ENCODE results near the gene SLC29A1. TPM values are rescaled to one million over a fixed set of nuclear protein-coding genes. Genes with fewer than 3 reads are reported as not detected.

Gene SLC29A1
- total RNA-seq, 5 donors from 2014 or later (not counting 1 experiment from before 2014, with no cell fraction given) = 1.3 to 8.0 (median 3.4) TPM

DNA sequence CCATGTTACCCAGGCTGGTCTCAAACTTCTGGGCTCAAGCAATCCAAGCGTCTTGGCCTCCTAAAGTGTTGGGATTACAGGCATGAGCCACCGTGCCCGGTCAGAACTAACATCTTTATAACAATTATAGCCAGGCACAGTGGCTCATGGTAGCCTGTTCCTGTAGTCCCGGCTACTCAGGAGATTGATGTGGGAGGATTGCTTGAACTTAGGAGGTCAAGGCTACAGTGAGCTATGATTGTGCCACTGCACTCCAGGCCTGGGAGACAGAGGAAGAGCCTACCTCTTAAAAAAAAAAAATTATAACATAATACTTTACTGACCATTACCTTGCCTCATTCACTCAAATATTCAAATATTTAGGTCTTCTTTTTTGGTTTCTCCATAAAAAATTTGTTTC is 23.5 kb upstream of the SLC29A1 start:
- H3K27ac Mint-ChIP-seq = no peak overlapping the region
- H3K27me3 ChIP-seq (replicated peaks in 1 of 2; ENCODE audit: control insufficient read depth in 2 of 2, extremely low read depth in 1 of 2, insufficient read depth in 2 of 2, low read length in 1 of 2) = peaks cover 0 to 30% of the 10 kb centered on the region in 2 experiments
- H3K36me3 Mint-ChIP-seq = no peaks in the 10 kb centered on the region
- H3K36me3 ChIP-seq (ENCODE audit: control insufficient read depth in 2 of 2, extremely low read depth in 1 of 2, insufficient read depth in 1 of 2, low read length in 1 of 2) = no peaks in the 10 kb centered on the region
- ATAC-seq (replicated peaks in 1 of 4) (no peak), DNase-seq (no peak)
- no peak overlapping the region for H3K4me3 ChIP-seq (ENCODE audit: control insufficient read depth in 1 of 2, extremely low read depth in 1 of 2, low read length in 1 of 2)
- H3K9me3 ChIP-seq = no peaks in the 10 kb centered on the region
- H3K27me3 Mint-ChIP-seq = peaks cover 4% of the 10 kb centered on the region in 2 donors
- no CpG with 5 or more reads among the region's 4 CpGs for WGBS (ENCODE audit: insufficient coverage)
- H3K4me1 Mint-ChIP-seq = no peaks in the 10 kb centered on the region
- H3K4me1 ChIP-seq (ENCODE audit: control insufficient read depth in 1 of 2, extremely low read depth in 1 of 2, insufficient read depth in 2 of 2, low read length in 2 of 2) = no peaks in the 10 kb centered on the region
- no peak overlapping the region for H3K27ac ChIP-seq (ENCODE audit: low read length)
- H3K4me3 Mint-ChIP-seq = no peak overlapping the region
- ChIA-PET POLR2A (no interaction called here), CTCF (no interaction called here)
- H3K9me3 Mint-ChIP-seq = no peaks in the 10 kb centered on the region

GRCh38 chr6:44201200-44201599 is 22.2 kb upstream of the SLC29A1 start:
- WGBS (ENCODE audit: insufficient coverage) = 81% methylated on average over 3 of the region's 3 CpGs
- Mint-ChIP-seq H3K4me1 (no peaks in the 10 kb centered on the region), H3K9me3 (no peaks in the 10 kb centered on the region), H3K36me3 (no peaks in the 10 kb centered on the region), H3K27ac (no peak overlapping the region), H3K4me3 (no peak overlapping the region), H3K27me3 (peaks cover 0 to 4% of the 10 kb centered on the region in 2 donors)
- ChIA-PET CTCF (no interaction called here), POLR2A (no interaction called here)
- H3K27ac ChIP-seq (ENCODE audit: low read length) = no peak overlapping the region
- H3K9me3 ChIP-seq = no peaks in the 10 kb centered on the region
- no peaks in the 10 kb centered on the region for H3K4me1 ChIP-seq (ENCODE audit: control insufficient read depth in 1 of 2, extremely low read depth in 1 of 2, insufficient read depth in 2 of 2, low read length in 2 of 2)
- no peaks in the 10 kb centered on the region for H3K36me3 ChIP-seq (ENCODE audit: control insufficient read depth in 2 of 2, extremely low read depth in 1 of 2, insufficient read depth in 1 of 2, low read length in 1 of 2)
- H3K4me3 ChIP-seq (ENCODE audit: control insufficient read depth in 1 of 2, extremely low read depth in 1 of 2, low read length in 1 of 2) = no peak overlapping the region
- H3K27me3 ChIP-seq (replicated peaks in 1 of 2; ENCODE audit: control insufficient read depth in 2 of 2, extremely low read depth in 1 of 2, insufficient read depth in 2 of 2, low read length in 1 of 2) = peaks cover 0 to 28% of the 10 kb centered on the region in 2 experiments
- ATAC-seq (replicated peaks in 1 of 4) (no peak), DNase-seq (no peak)

DNA sequence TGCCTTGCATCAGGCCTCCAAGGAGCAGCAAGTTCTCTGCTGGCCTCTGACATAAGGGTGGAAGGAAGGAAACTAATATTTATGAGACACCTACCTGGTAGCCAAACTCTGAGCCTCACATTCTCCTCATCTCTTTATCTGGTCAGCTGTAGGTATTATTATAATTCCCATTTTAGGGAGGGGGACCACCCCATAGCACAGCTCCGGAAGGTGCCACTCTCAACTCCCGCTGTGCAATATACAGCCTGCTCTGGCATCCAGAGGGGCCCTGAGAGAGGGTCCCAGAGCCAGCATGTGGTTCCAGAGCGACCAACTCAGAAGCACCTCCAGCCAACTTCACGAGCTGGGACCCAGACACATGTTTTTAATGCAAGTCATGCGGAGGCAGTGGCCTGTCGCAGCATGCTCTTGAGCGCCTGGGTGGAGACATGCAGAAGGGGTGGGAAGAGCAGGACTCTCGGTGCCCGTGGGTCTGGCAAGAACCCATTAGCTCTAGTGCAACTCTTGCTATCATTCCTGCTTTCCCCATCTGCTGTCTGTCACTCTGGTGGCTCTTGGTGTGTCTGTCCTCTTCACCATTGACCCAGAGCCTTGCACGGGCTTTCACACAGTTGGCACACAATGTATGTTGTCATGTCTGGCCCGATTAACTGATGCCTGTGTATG is 21.6 kb upstream of the SLC29A1 start:
- Histone ChIP-seq H3K27ac (ENCODE audit: low read length) (no peak overlapping the region), H3K27me3 (replicated peaks in 1 of 2; ENCODE audit: control insufficient read depth in 2 of 2, extremely low read depth in 1 of 2, insufficient read depth in 2 of 2, low read length in 1 of 2) (peaks cover 0 to 28% of the 10 kb centered on the region in 2 experiments), H3K4me3 (ENCODE audit: control insufficient read depth in 1 of 2, extremely low read depth in 1 of 2, low read length in 1 of 2) (no peak overlapping the region), H3K36me3 (ENCODE audit: control insufficient read depth in 2 of 2, extremely low read depth in 1 of 2, insufficient read depth in 1 of 2, low read length in 1 of 2) (no peaks in the 10 kb centered on the region), H3K4me1 (ENCODE audit: control insufficient read depth in 1 of 2, extremely low read depth in 1 of 2, insufficient read depth in 2 of 2, low read length in 2 of 2) (no peaks in the 10 kb centered on the region), H3K9me3 (no peaks in the 10 kb centered on the region)
- H3K27ac Mint-ChIP-seq = no peak overlapping the region
- POLR2A ChIA-PET = no interaction called here
- ATAC-seq (replicated peaks in 1 of 4) = no peak
- no peaks in the 10 kb centered on the region for H3K36me3 Mint-ChIP-seq
- CTCF ChIA-PET = no interaction called here
- no peaks in the 10 kb centered on the region for H3K4me1 Mint-ChIP-seq
- 84% methylated on average over 11 of the region's 11 CpGs for WGBS (ENCODE audit: insufficient coverage)
- DNase-seq = no peak
- H3K27me3 Mint-ChIP-seq = peaks cover 0 to 4% of the 10 kb centered on the region in 2 donors
- H3K4me3 Mint-ChIP-seq = no peak overlapping the region
- no peaks in the 10 kb centered on the region for H3K9me3 Mint-ChIP-seq

- H3K36me3 Mint-ChIP-seq = no peaks in the 10 kb centered on the region
- no peaks in the 10 kb centered on the region for H3K4me1 Mint-ChIP-seq
- no peaks in the 10 kb centered on the region for H3K36me3 ChIP-seq (ENCODE audit: control insufficient read depth in 2 of 2, extremely low read depth in 1 of 2, insufficient read depth in 1 of 2, low read length in 1 of 2)
- H3K27ac ChIP-seq (ENCODE audit: low read length) = no peak overlapping the region
- no peaks in the 10 kb centered on the region for H3K9me3 ChIP-seq
- no peak overlapping the region for H3K4me3 ChIP-seq (ENCODE audit: control insufficient read depth in 1 of 2, extremely low read depth in 1 of 2, low read length in 1 of 2)
- no peak overlapping the region for H3K27ac Mint-ChIP-seq
- no peak for ATAC-seq (replicated peaks in 1 of 4)
- no peak overlapping the region for H3K4me3 Mint-ChIP-seq
- no peaks in the 10 kb centered on the region for H3K9me3 Mint-ChIP-seq
- H3K4me1 ChIP-seq (ENCODE audit: control insufficient read depth in 1 of 2, extremely low read depth in 1 of 2, insufficient read depth in 2 of 2, low read length in 2 of 2) = no peaks in the 10 kb centered on the region
- ChIA-PET CTCF (interaction anchor here in 1 of 2 donors (0.6 kb wide), 1 partner anchor 40 kb away, joined by 4 read pairs; no protein-coding TSS in a partner anchor), POLR2A (no interaction called here)
- WGBS (ENCODE audit: insufficient coverage) = 97% methylated on average over 3 of the region's 4 CpGs
- H3K27me3 ChIP-seq (replicated peaks in 1 of 2; ENCODE audit: control insufficient read depth in 2 of 2, extremely low read depth in 1 of 2, insufficient read depth in 2 of 2, low read length in 1 of 2) = peaks cover 0 to 28% of the 10 kb centered on the region in 2 experiments
- no peak for DNase-seq
- peaks cover 0 to 4% of the 10 kb centered on the region in 2 donors for H3K27me3 Mint-ChIP-seq
These were observed 20.9 kb upstream of the SLC29A1 start for GRCh38 chr6:44202332-44202971.

DNA sequence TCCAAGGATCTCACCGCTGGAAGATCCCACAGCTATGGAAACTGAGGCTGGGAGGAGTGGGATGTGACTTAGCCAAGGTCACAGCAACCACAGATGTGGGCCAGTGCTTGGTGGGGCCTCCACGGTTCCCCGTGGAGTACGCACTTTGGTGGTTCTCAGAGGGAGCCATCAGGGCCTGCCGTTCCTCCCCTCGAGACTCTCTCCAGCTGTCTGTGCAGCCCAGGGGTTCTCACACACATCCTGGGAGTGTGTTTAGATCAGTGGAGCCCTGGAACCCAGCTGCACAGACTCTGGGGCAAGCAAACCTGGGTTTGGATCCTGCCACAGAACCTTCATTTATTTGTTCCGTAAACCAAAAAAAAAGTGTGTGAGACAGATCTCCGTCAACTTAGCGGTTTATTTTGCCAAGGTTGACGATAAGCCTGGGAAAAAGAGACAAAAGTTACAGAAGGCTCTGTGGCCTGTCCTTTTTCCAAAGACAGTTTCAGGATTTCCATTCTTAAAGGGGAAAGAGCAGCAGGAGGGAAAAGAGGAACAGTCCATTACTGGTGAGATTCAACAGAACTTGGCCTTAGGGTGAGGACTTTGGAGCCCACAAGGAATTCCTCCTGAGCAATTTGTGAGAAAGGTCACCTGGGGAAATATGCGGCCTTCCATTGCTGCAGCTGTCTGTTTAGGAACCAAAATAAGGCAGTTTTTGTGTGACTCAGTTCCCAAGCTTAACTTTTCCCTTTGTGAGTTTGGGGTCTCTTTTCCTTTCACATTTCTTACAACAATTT is 20.2 kb upstream of the SLC29A1 start:
- Mint-ChIP-seq H3K4me1 (no peaks in the 10 kb centered on the region), H3K27ac (no peak overlapping the region), H3K9me3 (no peaks in the 10 kb centered on the region), H3K4me3 (no peak overlapping the region), H3K27me3 (peaks cover 0 to 4% of the 10 kb centered on the region in 2 donors), H3K36me3 (no peaks in the 10 kb centered on the region)
- Histone ChIP-seq H3K27me3 (replicated peaks in 1 of 2; ENCODE audit: control insufficient read depth in 2 of 2, extremely low read depth in 1 of 2, insufficient read depth in 2 of 2, low read length in 1 of 2) (peaks cover 0 to 28% of the 10 kb centered on the region in 2 experiments), H3K36me3 (ENCODE audit: control insufficient read depth in 2 of 2, extremely low read depth in 1 of 2, insufficient read depth in 1 of 2, low read length in 1 of 2) (no peaks in the 10 kb centered on the region), H3K9me3 (no peaks in the 10 kb centered on the region), H3K27ac (ENCODE audit: low read length) (no peak overlapping the region), H3K4me3 (ENCODE audit: control insufficient read depth in 1 of 2, extremely low read depth in 1 of 2, low read length in 1 of 2) (no peak overlapping the region), H3K4me1 (ENCODE audit: control insufficient read depth in 1 of 2, extremely low read depth in 1 of 2, insufficient read depth in 2 of 2, low read length in 2 of 2) (no peaks in the 10 kb centered on the region)
- WGBS (ENCODE audit: insufficient coverage) = 91% methylated on average over 8 of the region's 11 CpGs
- DNase-seq (no peak), ATAC-seq (replicated peaks in 1 of 4) (no peak)
- ChIA-PET CTCF (interaction anchor here in 1 of 2 donors (0.6 kb wide), 1 partner anchor 41 kb away, joined by 4 read pairs; no protein-coding TSS in a partner anchor), POLR2A (no interaction called here)

DNA sequence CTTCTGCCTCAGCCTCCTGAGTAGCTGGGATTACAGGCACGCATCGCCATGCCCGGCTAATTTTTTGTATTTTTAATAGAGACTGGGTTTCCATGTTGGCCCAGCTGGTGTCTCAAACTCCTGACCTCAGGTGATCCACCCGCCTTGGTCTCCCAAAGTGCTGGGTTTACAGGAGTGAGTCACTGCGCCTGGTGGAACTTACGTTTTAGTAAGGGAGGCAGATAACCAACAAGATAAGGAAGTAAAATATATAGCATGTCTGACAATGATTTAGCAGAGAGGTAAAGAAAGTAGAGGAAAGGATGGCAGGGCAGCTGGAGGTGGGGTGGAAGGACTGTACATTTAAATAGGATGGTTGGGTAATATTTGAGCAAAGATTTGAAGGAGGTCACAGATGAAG is 19.4 kb upstream of the SLC29A1 start:
- no peak overlapping the region for H3K27ac Mint-ChIP-seq
- Histone ChIP-seq H3K36me3 (ENCODE audit: control insufficient read depth in 2 of 2, extremely low read depth in 1 of 2, insufficient read depth in 1 of 2, low read length in 1 of 2) (no peaks in the 10 kb centered on the region), H3K27ac (ENCODE audit: low read length) (no peak overlapping the region), H3K4me3 (ENCODE audit: control insufficient read depth in 1 of 2, extremely low read depth in 1 of 2, low read length in 1 of 2) (no peak overlapping the region), H3K27me3 (replicated peaks in 1 of 2; ENCODE audit: control insufficient read depth in 2 of 2, extremely low read depth in 1 of 2, insufficient read depth in 2 of 2, low read length in 1 of 2) (peaks cover 0 to 28% of the 10 kb centered on the region in 2 experiments), H3K9me3 (no peaks in the 10 kb centered on the region), H3K4me1 (ENCODE audit: control insufficient read depth in 1 of 2, extremely low read depth in 1 of 2, insufficient read depth in 2 of 2, low read length in 2 of 2) (no peaks in the 10 kb centered on the region)
- peaks cover 0 to 4% of the 10 kb centered on the region in 2 donors for H3K27me3 Mint-ChIP-seq
- no peak for DNase-seq
- WGBS (ENCODE audit: insufficient coverage) = 87% methylated on average over 5 of the region's 6 CpGs
- H3K36me3 Mint-ChIP-seq = no peaks in the 10 kb centered on the region
- H3K4me1 Mint-ChIP-seq = no peaks in the 10 kb centered on the region
- no peaks in the 10 kb centered on the region for H3K9me3 Mint-ChIP-seq
- no peak overlapping the region for H3K4me3 Mint-ChIP-seq
- CTCF ChIA-PET = no interaction called here
- POLR2A ChIA-PET = no interaction called here
- no peak for ATAC-seq (replicated peaks in 1 of 4)
